Activated CD4-positive, alpha-beta T cell treated with anti-CD3 and anti-CD28 coated beads for 1 hour (primary cell): ENCODE data around the gene TMEM89.

Experiments used
- DNase-seq: peaks from one replicate; pipeline ENCODE4 v3.0.0-alpha.2; 2020

Gene TMEM89

GRCh38 chr3:48585411-48585810 is 36.2 kb downstream of the TMEM89 start:
- DNase-seq: no peak

GRCh38 chr3:48584836-48585235 is 36.7 kb downstream of the TMEM89 start:
- DNase-seq: no peak

- DNase-seq: no peak
Measured at GRCh38 chr3:48581621-48582481, 39.7 kb downstream of the TMEM89 start.

- no peak for DNase-seq
Measured at GRCh38 chr3:48576647-48577046, 44.9 kb downstream of the TMEM89 start.

GRCh38 chr3:48575366-48575765 is 46.2 kb downstream of the TMEM89 start:
- no peak for DNase-seq

GRCh38 chr3:48573973-48574585 is 47.5 kb downstream of the TMEM89 start:
- DNase-seq: no peak

GRCh38 chr3:48572517-48572916 is 49.1 kb downstream of the TMEM89 start:
- DNase-seq: no peak

DNA sequence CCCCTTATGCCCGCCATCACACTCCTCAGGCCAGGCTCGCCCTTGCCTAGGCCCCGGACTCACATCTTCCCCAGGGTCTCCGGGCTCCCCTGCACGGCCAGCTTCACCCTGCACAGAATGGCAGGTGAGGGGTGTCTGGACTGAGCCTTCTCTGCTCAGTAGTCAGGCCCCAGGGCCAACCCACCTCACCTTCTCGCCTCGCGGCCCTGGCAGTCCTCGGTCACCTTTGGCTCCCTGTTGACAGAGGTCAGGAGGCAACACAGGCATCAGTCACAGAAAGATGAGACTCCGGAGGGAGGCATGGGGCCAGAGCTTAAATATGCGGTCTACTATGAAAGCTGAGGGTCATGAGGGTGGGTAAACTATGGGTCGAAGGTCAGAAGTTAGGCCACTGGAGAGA is 49.6 kb downstream of the TMEM89 start:
- DNase-seq: no peak
